GM12875 (cell line): Measurements from ENCODE around the gene RUVBL2.
A peak's percentile ranks its signal among the peaks of the same experiment; 100 is the strongest.

ENCODE experiments used
- H3K4me3 ChIP-seq: one replicate; pipeline ENCODE4 v1.5.1; 2011; ENCODE audit warnings: low read depth, low read length, control low read depth
- CTCF ChIP-seq: IDR thresholded peaks from 2 replicates; pipeline ENCODE4 v1.5.1; 2011; ENCODE audit warnings: low read depth, mild to moderate bottlenecking, control low read depth, inconsistent platforms, low read length, moderate library complexity, borderline replicate concordance; ENCODE audit not compliant: insufficient read depth

The RUVBL2 gene

GRCh38 chr19:48964205-48965039 is 29.3 kb upstream of the RUVBL2 start:
- TF ChIP-seq CTCF: no peak
- peak overlapping the region; percentile 68 for H3K4me3 ChIP-seq

DNA sequence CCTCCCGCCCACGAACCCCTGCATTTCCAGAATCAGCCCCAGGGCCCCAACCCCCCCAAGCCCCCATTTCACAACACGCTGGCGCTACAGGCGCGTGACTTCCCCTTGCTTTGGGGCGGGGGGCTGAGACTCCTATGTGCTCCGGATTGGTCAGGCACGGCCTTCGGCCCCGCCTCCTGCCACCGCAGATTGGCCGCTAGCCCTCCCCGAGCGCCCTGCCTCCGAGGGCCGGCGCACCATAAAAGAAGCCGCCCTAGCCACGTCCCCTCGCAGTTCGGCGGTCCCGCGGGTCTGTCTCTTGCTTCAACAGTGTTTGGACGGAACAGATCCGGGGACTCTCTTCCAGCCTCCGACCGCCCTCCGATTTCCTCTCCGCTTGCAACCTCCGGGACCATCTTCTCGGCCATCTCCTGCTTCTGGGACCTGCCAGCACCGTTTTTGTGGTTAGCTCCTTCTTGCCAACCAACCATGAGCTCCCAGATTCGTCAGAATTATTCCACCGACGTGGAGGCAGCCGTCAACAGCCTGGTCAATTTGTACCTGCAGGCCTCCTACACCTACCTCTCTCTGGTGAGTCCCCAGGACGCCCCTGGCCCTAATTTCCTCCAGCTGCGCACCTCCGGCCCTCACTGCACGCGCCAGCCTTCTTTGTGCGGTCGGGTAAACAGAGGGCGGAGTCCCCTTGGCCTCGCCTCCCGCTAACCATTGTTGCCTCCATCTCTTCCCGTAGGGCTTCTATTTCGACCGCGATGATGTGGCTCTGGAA is 28.5 kb upstream of the RUVBL2 start, which contains the start of gene FTL:
Gene FTL (plus strand): TSS at position 270 of the 766 bp plus-strand sequence. CDS start 199 bp downstream, at position 469.
- TF ChIP-seq CTCF: no peak
- H3K4me3 ChIP-seq: peak within 1 kb of the TSS; percentile 68

DNA sequence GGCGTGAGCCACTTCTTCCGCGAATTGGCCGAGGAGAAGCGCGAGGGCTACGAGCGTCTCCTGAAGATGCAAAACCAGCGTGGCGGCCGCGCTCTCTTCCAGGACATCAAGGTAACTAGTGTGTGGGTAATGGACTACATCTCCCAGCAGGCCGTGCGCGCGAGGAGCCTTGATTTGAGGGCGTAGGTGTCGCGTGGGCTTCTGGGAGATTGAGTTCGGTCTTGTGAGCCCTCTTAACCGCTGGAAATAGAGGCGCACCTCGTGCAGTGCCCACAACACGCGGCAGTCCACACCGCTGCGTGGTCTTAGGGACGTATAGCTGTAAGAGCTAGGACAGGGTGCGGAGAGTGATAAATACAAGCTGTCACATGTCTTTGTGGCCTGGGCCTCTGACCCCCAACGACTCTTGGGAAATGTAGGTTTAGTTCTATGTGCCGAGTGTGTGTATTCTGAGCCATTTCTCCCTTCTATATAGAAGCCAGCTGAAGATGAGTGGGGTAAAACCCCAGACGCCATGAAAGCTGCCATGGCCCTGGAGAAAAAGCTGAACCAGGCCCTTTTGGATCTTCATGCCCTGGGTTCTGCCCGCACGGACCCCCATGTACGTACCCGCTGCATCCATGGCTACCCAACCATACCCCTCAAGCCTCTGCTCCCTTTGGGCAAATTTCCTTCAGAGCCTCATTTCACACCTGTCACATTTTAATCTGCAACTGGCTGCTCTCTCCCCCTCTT is 27.7 kb upstream of the RUVBL2 start:
- peak overlapping the region; percentile 68 for H3K4me3 ChIP-seq
- TF ChIP-seq CTCF: no peak

- no peak for TF ChIP-seq CTCF
- H3K4me3 ChIP-seq: peak overlapping the region; percentile 68
These were observed 26.9 kb upstream of the RUVBL2 start for GRCh38 chr19:48966541-48967345.

DNA sequence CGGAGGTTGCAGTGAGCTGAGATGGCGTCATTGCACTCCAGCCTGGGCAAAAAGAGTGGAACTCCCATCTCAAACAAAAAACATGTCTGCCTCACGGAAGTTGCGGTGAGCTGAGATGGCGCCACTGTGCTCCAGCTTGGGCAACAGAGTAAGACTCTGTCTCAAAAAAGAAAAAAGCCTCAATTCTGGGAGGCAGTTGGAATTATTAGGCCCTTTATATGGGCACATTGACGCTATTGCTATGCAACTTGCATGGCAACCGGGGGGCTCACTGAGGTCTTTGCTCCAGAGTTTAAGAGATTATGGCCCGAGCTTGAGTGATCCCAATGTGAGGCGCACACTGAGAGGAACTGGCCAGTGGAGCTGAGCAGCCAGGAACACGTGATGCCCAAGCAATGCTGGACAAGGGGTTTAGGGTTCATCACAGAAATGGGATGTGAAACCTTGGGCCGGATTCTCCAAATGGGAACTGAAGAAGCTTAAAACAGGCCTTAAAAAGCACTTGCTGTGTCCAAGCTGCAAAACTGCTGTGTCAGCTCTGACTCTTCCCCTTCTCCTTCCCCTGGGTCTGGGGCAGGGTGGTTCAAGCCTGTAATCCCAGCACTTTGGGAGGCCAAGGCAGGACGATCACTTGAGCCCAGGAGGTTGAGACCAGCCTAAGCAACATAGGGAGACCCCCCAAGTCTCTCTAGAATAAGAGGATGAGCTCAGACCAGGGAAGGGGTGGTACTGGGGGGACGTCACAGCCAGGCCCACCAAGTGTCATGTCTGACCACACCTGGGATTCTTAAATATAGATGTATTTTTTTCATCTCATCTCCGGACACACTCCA is 26.1 kb upstream of the RUVBL2 start:
- no peak overlapping the region for H3K4me3 ChIP-seq
- TF ChIP-seq CTCF: no peak
